OCI-LY7 (cell line): ENCODE results near the gene SLAMF8. TPM values are rescaled to one million over a fixed set of nuclear protein-coding genes. Genes with fewer than 3 reads are reported as not detected.

ENCODE experiments used
- BruUV-seq: library from RNA; stranded (reverse); fragments of 400-500 nt; replicated peaks from 2 replicates; lab custom pipeline; 2021; lab: Mats Ljungman, UMichigan
- CTCF ChIA-PET: fragments of 300-600 bp; sonication (Branson Sonifier 250); formaldehyde crosslinking; loops from one replicate; lab custom pipeline; 2022; ENCODE audit warnings: antibody characterized with exemption; ENCODE audit not compliant: unreplicated experiment; lab: Charles Lee
- POLR2A ChIA-PET: fragments of 300-600 bp; sonication (Branson Sonifier 250); formaldehyde crosslinking; loops from one replicate; lab custom pipeline; 2022; ENCODE audit warnings: antibody characterized with exemption; lab: Charles Lee
- DNase-seq: peaks from one replicate; pipeline ENCODE4 v3.0.0-alpha.2; 2015; ENCODE audit warnings: low spot score
- H2AFZ ChIP-seq: fragments of 200-600 bp; sonication (generic), shearing (Covaris generic); 2 replicates; pipeline ENCODE4 v1.6.1; 2014; ENCODE audit warnings: mild to moderate bottlenecking, antibody characterized with exemption, low read length, moderate library complexity
- H3K27ac ChIP-seq: fragments of 200-600 bp; sonication (generic); 2 replicates; pipeline ENCODE4 v1.5.1; 2014; ENCODE audit warnings: mixed run types, low read depth, mild to moderate bottlenecking, moderate library complexity, low read length, inconsistent platforms; ENCODE audit not compliant: poor library complexity, severe bottlenecking
- H3K36me3 ChIP-seq: fragments of 200-600 bp; sonication (generic); 2 replicates; pipeline ENCODE4 v1.6.1; 2014; ENCODE audit warnings: mild to moderate bottlenecking, antibody characterized with exemption, low read length, moderate library complexity, mixed read lengths; ENCODE audit not compliant: insufficient read depth
- H3K4me1 ChIP-seq: fragments of 200-600 bp; sonication (generic); 2 replicates; pipeline ENCODE4 v1.5.1; 2014; ENCODE audit warnings: mild to moderate bottlenecking, low read length; ENCODE audit not compliant: insufficient read depth, poor library complexity, severe bottlenecking
- H3K4me2 ChIP-seq: fragments of 200-600 bp; sonication (generic); 2 replicates; pipeline ENCODE4 v1.6.1; 2014; ENCODE audit warnings: mild to moderate bottlenecking, low read length
- H3K4me3 ChIP-seq: fragments of 200-600 bp; sonication (generic); 2 replicates; pipeline ENCODE4 v1.5.1; 2014; ENCODE audit warnings: mild to moderate bottlenecking, low read depth, low read length; ENCODE audit not compliant: poor library complexity, severe bottlenecking
- H3K79me2 ChIP-seq: fragments of 200-600 bp; sonication (generic); 2 replicates; pipeline ENCODE4 v1.6.1; 2016; ENCODE audit warnings: low read depth, mild to moderate bottlenecking, low read length, moderate library complexity, mixed read lengths; ENCODE audit not compliant: insufficient read depth
- H3K9me2 ChIP-seq: fragments of 200-600 bp; sonication (generic); 2 replicates; pipeline ENCODE4 v1.6.1; 2016; ENCODE audit warnings: mild to moderate bottlenecking, low read length, mixed read lengths; ENCODE audit not compliant: insufficient read depth
- H3K9me3 ChIP-seq: fragments of 200-600 bp; sonication (generic); 2 replicates; pipeline ENCODE4 v1.6.1; 2014; ENCODE audit warnings: mild to moderate bottlenecking, mixed run types, low read length, mixed read lengths
- H4K20me1 ChIP-seq: fragments of 200-600 bp; sonication (generic); 2 replicates; pipeline ENCODE4 v1.6.1; 2014; ENCODE audit warnings: mild to moderate bottlenecking, antibody characterized with exemption, low read length, moderate library complexity, mixed read lengths; ENCODE audit not compliant: insufficient read depth
- CTCF ChIP-seq: fragments of 200-600 bp; sonication (generic); conservative IDR thresholded peaks from 2 replicates; pipeline ENCODE4 v1.5.1; 2014; ENCODE audit warnings: mild to moderate bottlenecking, antibody characterized with exemption, low read length, moderate library complexity, mixed read lengths
- EZH2phosphoT487 ChIP-seq: fragments of 200-600 bp; sonication (generic); IDR thresholded peaks from 2 replicates; pipeline ENCODE4 v1.6.1; 2018; ENCODE audit warnings: low read depth, borderline replicate concordance, mild to moderate bottlenecking, mixed run types, antibody characterized with exemption, low read length, moderate library complexity, mixed read lengths
- intact Hi-C: fragments of 100-400 bp; cut with micrococcal nuclease; formaldehyde crosslinking; loops from one replicate; pipeline ENCODE4 v1.10.0; 2022; ENCODE audit not compliant: unreplicated experiment
- total RNA-seq, 2 experiments: library from RNA; depleted of rRNA in 1 of 2; stranded (reverse); fragments of >200 nt in 1 of 2; shearing (Covaris generic) in 1 of 2; gene quantifications; 2 replicates each; pipeline ENCODE4 v1.2.3, GENCODE V29; 2014 to 2022

SLAMF8 gene
- total RNA-seq, 2 experiments from 2014 or later, result not detected

GRCh38 chr1:159869607-159870006 is 42.9 kb downstream of the SLAMF8 start:
- H3K4me2 ChIP-seq, result no peak overlapping the region
- ChIA-PET POLR2A (no interaction called here), CTCF (no interaction called here)
- H3K9me2 ChIP-seq, result no peaks in the 10 kb centered on the region
- no peaks in the 10 kb centered on the region for H3K36me3 ChIP-seq
- intact Hi-C loops, result no loop called here
- H4K20me1 ChIP-seq, result no peaks in the 10 kb centered on the region
- no peak overlapping the region for H3K27ac ChIP-seq
- no peak for DNase-seq
- H3K79me2 ChIP-seq, result no peaks in the 10 kb centered on the region
- H3K4me3 ChIP-seq, result no peak overlapping the region
- no peak overlapping the region for H2AFZ ChIP-seq
- H3K4me1 ChIP-seq, result no peaks in the 10 kb centered on the region
- BruUV-seq, result no TSS peak
- H3K9me3 ChIP-seq, result no peaks in the 10 kb centered on the region
- TF ChIP-seq EZH2phosphoT487 (no peak), CTCF (no peak)

GRCh38 chr1:159870704-159871103 is 44.0 kb downstream of the SLAMF8 start:
- H3K4me2 ChIP-seq, result no peak overlapping the region
- no peaks in the 10 kb centered on the region for H3K9me2 ChIP-seq
- DNase-seq, result no peak
- H3K79me2 ChIP-seq, result no peaks in the 10 kb centered on the region
- no peak overlapping the region for H2AFZ ChIP-seq
- intact Hi-C loops, result no loop called here
- CTCF ChIA-PET, result interaction anchor here (0.5 kb wide), 1 partner anchor 56 kb away, joined by 3 read pairs; no protein-coding TSS in a partner anchor
- H3K27ac ChIP-seq, result no peak overlapping the region
- BruUV-seq, result no TSS peak
- H3K9me3 ChIP-seq, result no peaks in the 10 kb centered on the region
- H4K20me1 ChIP-seq, result no peaks in the 10 kb centered on the region
- POLR2A ChIA-PET, result no interaction called here
- TF ChIP-seq CTCF (no peak), EZH2phosphoT487 (no peak)
- no peak overlapping the region for H3K4me3 ChIP-seq
- H3K4me1 ChIP-seq, result no peaks in the 10 kb centered on the region
- H3K36me3 ChIP-seq, result no peaks in the 10 kb centered on the region

GRCh38 chr1:159872891-159873290 is 46.2 kb downstream of the SLAMF8 start:
- DNase-seq, result no peak
- TF ChIP-seq CTCF (no peak), EZH2phosphoT487 (no peak)
- POLR2A ChIA-PET, result no interaction called here

More at GRCh38 chr1:159872891-159873290, 46.2 kb downstream of the SLAMF8 start:
- Histone ChIP-seq H3K79me2 (no peaks in the 10 kb centered on the region), H3K9me3 (no peaks in the 10 kb centered on the region), H3K4me1 (no peaks in the 10 kb centered on the region), H3K9me2 (no peaks in the 10 kb centered on the region), H4K20me1 (no peaks in the 10 kb centered on the region), H2AFZ (no peak overlapping the region), H3K4me2 (no peak overlapping the region), H3K36me3 (no peaks in the 10 kb centered on the region), H3K4me3 (no peak overlapping the region), H3K27ac (no peak overlapping the region)
- CTCF ChIA-PET, result no interaction called here
- BruUV-seq, result no TSS peak
- intact Hi-C loops, result no loop called here
